Esophagus squamous epithelium (tissue), 5 donors: Measurements from ENCODE around the gene IWS1. TPM values are rescaled to one million over a fixed set of nuclear protein-coding genes. Genes with fewer than 3 reads are reported as not detected.

Experiments
- DNase-seq: peaks from one replicate; lab custom pipeline; 2025; lab: John Stamatoyannopoulos, UW
- H3K27ac ChIP-seq, 4 donors: fragments of 200-600 bp; sonication (generic); one replicate each; pipeline ENCODE4 v1.5.1; 2016 to 2019; ENCODE audit warnings: mild to moderate bottlenecking in 1 of 4
- H3K27me3 ChIP-seq, 4 donors: fragments of 200-600 bp; sonication (generic); 1 replicate in 3 of 4; 2 replicates in 1 of 4; pipeline versions ENCODE4 v1.5.1 to v1.6.0; 2017 to 2021; ENCODE audit warnings: antibody characterized with exemption in 1 of 4
- H3K36me3 ChIP-seq, 3 donors: fragments of 200-600 bp; sonication (generic); one replicate each; pipeline ENCODE4 v1.5.1; 2016 to 2019
- H3K4me1 ChIP-seq, 3 donors: fragments of 200-600 bp; sonication (generic); one replicate each; pipeline ENCODE4 v1.5.1; 2017 to 2019
- H3K4me3 ChIP-seq, 4 donors: fragments of 200-600 bp; sonication (generic); 1 replicate in 3 of 4; 2 replicates in 1 of 4; pipeline ENCODE4 v1.5.1; 2016 to 2019; ENCODE audit warnings: mild to moderate bottlenecking in 2 of 4, moderate library complexity in 1 of 4
- H3K9me3 ChIP-seq, 3 donors: fragments of 200-600 bp; sonication (generic); one replicate each; pipeline ENCODE4 v1.5.1; 2016 to 2019
- CTCF ChIP-seq, 6 experiments: fragments of 450-650 bp in 4 of 6; fragments of 200-600 bp in 2 of 6; sonication (generic) in 2 of 6; IDR thresholded peaks; one replicate each; pipeline ENCODE4 v1.5.1; 2016 to 2019; ENCODE audit warnings: antibody characterized with exemption in 6 of 6, mild to moderate bottlenecking in 4 of 6, moderate library complexity in 4 of 6
- POLR2A ChIP-seq, 4 donors: fragments of 450-650 bp; IDR thresholded peaks; one replicate each; pipeline ENCODE4 v1.6.1; 2017; ENCODE audit warnings: antibody characterized with exemption in 4 of 4, mild to moderate bottlenecking in 4 of 4, moderate library complexity in 3 of 4
- WGBS, 2 donors: methylation state at CpG; one replicate each; pipeline ENCODE4 v1.1.5; 2018; 5-methylcytosine and 5-hydroxymethylcytosine counted together
- intact Hi-C: fragments of 100-400 bp; cut with DNase I; formaldehyde crosslinking; loops from one replicate; pipeline ENCODE4 v1.15.0; 2022
- total RNA-seq, 4 donors: library from RNA; depleted of rRNA; stranded (reverse); fragments of >200 nt; gene quantifications; one replicate each; pipeline ENCODE4 v1.1.0, GENCODE V29; 2016
- donor health status: DM: yes; HTN: yes; CAD: no.

IWS1 gene
- total RNA-seq, result 10 to 100 TPM; 22.0 to 34.1 (median 28.9) TPM

- Histone ChIP-seq H3K27ac (peak within 1 kb of the TSS; percentile 94 to 99 (median 98)), H3K36me3 (peaks cover 0 to 24% (median 0%) of the 10 kb centered on the region in 3 donors), H3K4me1 (peaks cover 0 to 30% (median 18%) of the 10 kb centered on the region in 3 donors), H3K4me3 (peak within 1 kb of the TSS; percentile 87 to 98 (median 96)), H3K9me3 (no peaks in the 10 kb centered on the region), H3K27me3 (no peaks in the 10 kb centered on the region)
- peak; percentile 79 for DNase-seq
- peak in 4 of 6 experiments; percentile 37 to 60 (median 51) for TF ChIP-seq CTCF (IDR thresholded peaks at IDR 0.05)
- TF ChIP-seq POLR2A (IDR thresholded peaks at IDR 0.05), result peak in 3 of 4 donors; percentile 17 to 79 (median 69)
- WGBS, 2 donors, result 0 to 1% methylated on average over 19 to 43 of the region's 70 CpGs
- intact Hi-C loops, result no loop called here
Measured at GRCh38 chr2:127526132-127527000, at the start of gene IWS1. Gene IWS1, minus strand, starts transcription at chr2:127526489. Its CDS starts 281 bp downstream, at chr2:127526208.

DNA sequence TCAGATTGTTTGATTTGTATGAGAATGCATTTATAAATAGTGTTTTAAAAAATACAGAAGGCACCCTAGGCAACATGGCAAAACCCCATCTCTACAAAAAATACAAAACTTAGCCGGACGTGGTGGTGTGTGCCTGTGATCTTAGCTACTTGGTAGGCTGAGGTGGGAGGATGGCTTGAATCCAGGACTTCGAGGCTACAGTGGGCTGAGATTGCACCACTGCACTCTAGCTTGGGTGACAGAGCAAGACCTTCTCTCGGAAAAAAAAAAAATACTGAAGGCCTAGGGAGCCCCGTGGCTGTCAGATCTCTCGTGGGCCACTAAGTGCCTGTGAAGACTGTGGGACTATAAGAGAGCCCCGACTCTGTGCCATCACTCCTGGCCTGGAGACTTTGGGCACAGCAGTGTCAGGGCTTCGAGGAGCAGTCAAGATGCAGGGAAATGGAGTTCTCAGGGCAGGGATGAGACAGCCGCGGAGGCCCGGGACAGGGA, 49.7 kb upstream of the IWS1 start:
- intact Hi-C loops, result no loop called here
- Histone ChIP-seq H3K36me3 (no peaks in the 10 kb centered on the region), H3K4me1 (peaks cover 0 to 12% (median 6%) of the 10 kb centered on the region in 3 donors), H3K27ac (no peak overlapping the region), H3K4me3 (no peak overlapping the region), H3K9me3 (no peaks in the 10 kb centered on the region), H3K27me3 (no peaks in the 10 kb centered on the region)
- TF ChIP-seq POLR2A (IDR thresholded peaks at IDR 0.05) (no peak), CTCF (IDR thresholded peaks at IDR 0.05) (no peak)
- 46 to 52% methylated on average over 6 to 11 of the region's 11 CpGs for WGBS, 2 donors
- DNase-seq, result no peak

DNA sequence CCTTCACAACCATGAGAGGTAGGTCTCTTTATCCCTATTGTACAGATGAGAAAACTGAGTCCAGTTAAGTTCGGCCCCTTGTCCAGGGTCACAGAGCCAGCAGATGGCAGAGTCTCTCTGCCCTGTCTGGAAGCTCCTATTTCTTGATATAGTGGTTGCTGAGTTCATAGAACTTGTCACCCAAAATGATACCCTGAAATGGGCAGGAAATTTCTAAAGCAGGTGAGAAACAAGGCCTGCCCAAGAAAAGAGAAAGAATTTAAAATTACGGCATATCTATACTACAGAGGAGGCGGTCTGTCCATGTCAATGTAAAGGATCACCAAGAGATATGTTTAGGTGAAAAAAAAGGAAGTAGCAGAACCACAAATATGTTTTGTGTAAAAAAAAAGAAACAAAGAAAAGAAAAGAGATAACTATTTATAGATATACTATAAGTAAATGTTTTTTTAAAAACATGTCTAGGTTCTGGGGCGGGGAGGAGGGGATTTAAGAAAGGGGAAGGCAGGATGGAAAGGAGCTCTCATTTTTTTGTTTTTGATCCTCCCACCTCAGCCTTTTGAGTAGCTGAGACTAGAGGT, 49.0 kb upstream of the IWS1 start:
- TF ChIP-seq POLR2A (IDR thresholded peaks at IDR 0.05) (no peak), CTCF (IDR thresholded peaks at IDR 0.05) (no peak)
- DNase-seq, result no peak
- H3K27me3 ChIP-seq, result no peaks in the 10 kb centered on the region
- intact Hi-C loops, result no loop called here
- peaks cover 0 to 12% (median 6%) of the 10 kb centered on the region in 3 donors for H3K4me1 ChIP-seq
- WGBS, 2 donors, result 78 to 83% methylated on average over 4 of the region's 4 CpGs
- no peak overlapping the region for H3K27ac ChIP-seq
- H3K4me3 ChIP-seq, result no peak overlapping the region
- H3K9me3 ChIP-seq, result no peaks in the 10 kb centered on the region
- H3K36me3 ChIP-seq, result no peaks in the 10 kb centered on the region

- no peak for DNase-seq
- Histone ChIP-seq H3K36me3 (no peaks in the 10 kb centered on the region), H3K9me3 (no peaks in the 10 kb centered on the region), H3K4me3 (no peak overlapping the region), H3K4me1 (peaks cover 0 to 13% (median 12%) of the 10 kb centered on the region in 3 donors), H3K27ac (no peak overlapping the region), H3K27me3 (no peaks in the 10 kb centered on the region)
- WGBS, 2 donors, result 80 to 88% methylated on average over 3 of the region's 3 CpGs
- intact Hi-C loops, result no loop called here
- no peak for TF ChIP-seq CTCF (IDR thresholded peaks at IDR 0.05)
- TF ChIP-seq POLR2A (IDR thresholded peaks at IDR 0.05), result no peak
Measured at GRCh38 chr2:127574656-127575055, 48.4 kb upstream of the IWS1 start.

DNA sequence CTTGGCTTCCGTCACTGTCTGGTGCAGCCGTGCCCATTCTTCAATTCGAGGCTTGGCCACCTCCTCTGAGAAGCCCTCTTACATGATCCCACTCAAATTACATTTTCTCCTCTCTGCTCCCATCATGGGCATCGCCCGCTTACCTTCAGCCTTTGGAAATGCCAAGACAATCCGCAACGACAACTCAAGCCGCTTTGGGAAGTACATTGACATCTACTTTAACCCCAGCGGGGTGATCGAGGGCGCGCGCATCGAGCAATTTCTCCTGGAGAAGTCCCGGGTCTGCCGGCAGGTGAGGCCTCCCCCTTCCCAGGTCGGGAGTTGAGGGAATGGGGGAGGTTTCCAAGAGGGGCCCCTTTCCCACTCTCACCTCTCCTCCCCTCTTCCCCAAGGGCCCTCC, 47.5 kb upstream of the IWS1 start:
- Histone ChIP-seq H3K36me3 (no peaks in the 10 kb centered on the region), H3K27ac (no peak overlapping the region), H3K9me3 (no peaks in the 10 kb centered on the region), H3K4me1 (peaks cover 0 to 22% (median 17%) of the 10 kb centered on the region in 3 donors), H3K27me3 (no peaks in the 10 kb centered on the region), H3K4me3 (no peak overlapping the region)
- 94 to 95% methylated on average over 16 of the region's 17 CpGs for WGBS, 2 donors
- TF ChIP-seq POLR2A (IDR thresholded peaks at IDR 0.05) (no peak), CTCF (IDR thresholded peaks at IDR 0.05) (no peak)
- intact Hi-C loops, result no loop called here
- DNase-seq, result no peak
